GM23338 (cell line): ENCODE data around the gene UIMC1. TPM values are rescaled to one million over a fixed set of nuclear protein-coding genes. Genes with fewer than 3 reads are reported as not detected.

Experiments used
- ATAC-seq: fragments of 200-7000 bp; cut with Tn5 transposase; 3 replicates; pipeline ENCODE4 v1.9.1; 2020
- DNase-seq: peaks from one replicate; pipeline ENCODE4 v3.0.0-alpha.2; 2015; ENCODE audit warnings: low spot score
- H2AFZ ChIP-seq: fragments of 200-600 bp; sonication (generic); 2 replicates; pipeline ENCODE4 v1.8.0; 2016; ENCODE audit warnings: antibody characterized with exemption, mild to moderate bottlenecking, moderate library complexity
- H3F3A ChIP-seq: fragments of 200-600 bp; sonication (generic); replicated peaks from 2 replicates; pipeline ENCODE4 v1.8.0; 2017; ENCODE audit warnings: antibody characterized with exemption, mixed run types, low read depth
- H3K27ac ChIP-seq: fragments of 200-600 bp; sonication (generic); 2 replicates; pipeline ENCODE4 v1.6.1; 2016; ENCODE audit warnings: low read depth
- H3K27me3 ChIP-seq: fragments of 200-600 bp; sonication (generic); 2 replicates; pipeline ENCODE4 v1.8.0; 2016; ENCODE audit warnings: mild to moderate bottlenecking, mixed run types, moderate library complexity; ENCODE audit not compliant: insufficient read depth
- H3K36me3 ChIP-seq: fragments of 200-600 bp; sonication (generic); 2 replicates; pipeline ENCODE4 v1.8.0; 2016; ENCODE audit warnings: mild to moderate bottlenecking; ENCODE audit not compliant: insufficient read depth
- H3K4me1 ChIP-seq: fragments of 200-600 bp; sonication (generic); 2 replicates; pipeline ENCODE4 v1.8.0; 2016; ENCODE audit warnings: mild to moderate bottlenecking, moderate library complexity; ENCODE audit not compliant: insufficient read depth
- H3K4me2 ChIP-seq: fragments of 200-600 bp; sonication (generic); 2 replicates; pipeline ENCODE4 v1.7.1; 2017; ENCODE audit warnings: mixed run types
- H3K4me3 ChIP-seq: fragments of 200-600 bp; sonication (generic); 2 replicates; pipeline ENCODE4 v1.6.1; 2016; ENCODE audit warnings: mixed run types
- H3K79me2 ChIP-seq: fragments of 200-600 bp; sonication (generic); replicated peaks from 2 replicates; pipeline ENCODE4 v1.8.0; 2017; ENCODE audit warnings: mild to moderate bottlenecking; ENCODE audit not compliant: insufficient read depth
- H3K9me2 ChIP-seq: fragments of 200-600 bp; sonication (generic); 2 replicates; pipeline ENCODE4 v1.8.0; 2017; ENCODE audit not compliant: insufficient read depth
- H4K20me1 ChIP-seq: fragments of 200-600 bp; sonication (generic); replicated peaks from 2 replicates; pipeline ENCODE4 v1.8.0; 2017; ENCODE audit warnings: mild to moderate bottlenecking; ENCODE audit not compliant: insufficient read depth
- H3K27ac Mint-ChIP-seq: 2 replicates; pipeline ENCODE4 v1.8.0; 2020; ENCODE audit warnings: inconsistent platforms, mild to moderate bottlenecking, moderate library complexity, mixed read lengths
- H3K27me3 Mint-ChIP-seq: 3 replicates; pipeline ENCODE4 v1.8.0; 2022; ENCODE audit warnings: low read depth, mild to moderate bottlenecking, moderate library complexity, mixed read lengths, inconsistent platforms; ENCODE audit not compliant: insufficient read depth, poor library complexity
- H3K36me3 Mint-ChIP-seq: 3 replicates; pipeline ENCODE4 v1.8.0; 2021; ENCODE audit warnings: low read depth, mild to moderate bottlenecking, inconsistent platforms, moderate library complexity, mixed read lengths
- H3K4me1 Mint-ChIP-seq: 3 replicates; pipeline ENCODE4 v1.8.0; 2020; ENCODE audit warnings: mild to moderate bottlenecking, inconsistent platforms, mixed read lengths
- H3K4me3 Mint-ChIP-seq: 3 replicates; pipeline ENCODE4 v1.8.0; 2021; ENCODE audit warnings: moderate library complexity, mild to moderate bottlenecking, inconsistent platforms, mixed read lengths
- H3K9me3 Mint-ChIP-seq: 3 replicates; pipeline ENCODE4 v1.8.0; 2020; ENCODE audit warnings: moderate library complexity, mild to moderate bottlenecking, inconsistent platforms, mixed read lengths
- CREB1 ChIP-seq: fragments of 250-450 bp; sonication (Bioruptor Pico); IDR thresholded peaks from 2 replicates; pipeline ENCODE4 v1.5.0; 2020; ENCODE audit warnings: low read depth, mild to moderate bottlenecking, moderate library complexity
- EZH2 ChIP-seq: fragments of 200-600 bp; sonication (generic); IDR thresholded peaks from one replicate; pipeline ENCODE4 v1.8.0; 2017; ENCODE audit warnings: antibody characterized with exemption, mild to moderate bottlenecking, low read depth; ENCODE audit not compliant: unreplicated experiment
- EZH2phosphoT487 ChIP-seq: fragments of 200-600 bp; sonication (generic); IDR thresholded peaks from one replicate; pipeline ENCODE4 v1.8.1; 2018; ENCODE audit warnings: antibody characterized with exemption; ENCODE audit not compliant: unreplicated experiment
- JUNB ChIP-seq: IDR thresholded peaks from one replicate; pipeline ENCODE4 v1.6.1; 2016; ENCODE audit warnings: antibody characterized with exemption; ENCODE audit not compliant: unreplicated experiment
- NANOG ChIP-seq: IDR thresholded peaks from 2 replicates; pipeline ENCODE4 v1.6.1; 2016; ENCODE audit warnings: antibody characterized with exemption, borderline replicate concordance
- ZNF114 ChIP-seq: fragments of 250-450 bp; sonication (Bioruptor Pico); IDR thresholded peaks from 2 replicates; pipeline ENCODE4 v1.5.0; 2020; ENCODE audit warnings: mild to moderate bottlenecking, moderate library complexity
- ZNF331 ChIP-seq: fragments of 250-450 bp; sonication (Bioruptor Pico); IDR thresholded peaks from 2 replicates; pipeline ENCODE4 v1.5.0; 2020; ENCODE audit warnings: low read depth, mild to moderate bottlenecking, moderate library complexity
- polyA plus RNA-seq: library from polyadenylated mRNA; unstranded; fragments of >200 nt; fragmentation: Nextera tagmentation; extraction: Ambion mirVana; gene quantifications from 2 replicates; pipeline ENCODE4 v1.2.1, GENCODE V29; 2016
- total RNA-seq: library from RNA; depleted of rRNA; stranded (reverse); fragments of >200 nt; shearing (Covaris generic); gene quantifications from 2 replicates; pipeline ENCODE4 v1.2.3, GENCODE V29; 2014
- TF ChIP-seq, protein P1 (sequence below): IDR thresholded peaks from one replicate; pipeline ENCODE4 v1.6.1; 2018; ENCODE audit warnings: antibody characterized with exemption; ENCODE audit not compliant: unreplicated experiment
- TF ChIP-seq, protein P2 (sequence below): IDR thresholded peaks from 2 replicates; pipeline ENCODE4 v1.6.1; 2016; ENCODE audit warnings: antibody characterized with exemption
- TF ChIP-seq, protein P3 (sequence below), 2 experiments: fragments of 200-600 bp in 1 of 2; sonication (generic) in 1 of 2; conservative IDR thresholded peaks; 2 replicates each; pipeline versions ENCODE4 v1.5.1 to v1.6.1; 2016 to 2017; ENCODE audit warnings: antibody characterized with exemption in 2 of 2, low read depth in 2 of 2, mild to moderate bottlenecking in 2 of 2, moderate library complexity in 1 of 2

Gene UIMC1
- total and polyA plus RNA-seq, 2 experiments from 2014 or later, result 36.4 to 40.1 TPM

DNA sequence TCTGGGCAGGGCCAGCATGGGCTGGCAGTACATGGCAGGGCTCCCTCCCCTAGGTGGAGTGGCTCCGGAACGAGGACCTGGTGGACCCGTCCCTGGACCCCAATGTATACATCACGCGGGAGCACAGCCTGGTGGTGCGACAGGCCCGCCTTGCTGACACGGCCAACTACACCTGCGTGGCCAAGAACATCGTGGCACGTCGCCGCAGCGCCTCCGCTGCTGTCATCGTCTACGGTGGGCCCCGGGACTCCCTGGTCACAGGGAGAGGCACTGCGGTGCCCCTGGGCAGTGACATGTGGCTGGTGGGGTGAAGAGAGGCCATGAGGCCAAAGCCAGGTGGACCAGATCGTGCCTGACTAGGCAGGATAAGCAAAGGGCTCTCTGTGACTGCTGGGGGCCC lies 137.8 kb downstream of the UIMC1 start (continued):
- TF ChIP-seq, protein P1, sequence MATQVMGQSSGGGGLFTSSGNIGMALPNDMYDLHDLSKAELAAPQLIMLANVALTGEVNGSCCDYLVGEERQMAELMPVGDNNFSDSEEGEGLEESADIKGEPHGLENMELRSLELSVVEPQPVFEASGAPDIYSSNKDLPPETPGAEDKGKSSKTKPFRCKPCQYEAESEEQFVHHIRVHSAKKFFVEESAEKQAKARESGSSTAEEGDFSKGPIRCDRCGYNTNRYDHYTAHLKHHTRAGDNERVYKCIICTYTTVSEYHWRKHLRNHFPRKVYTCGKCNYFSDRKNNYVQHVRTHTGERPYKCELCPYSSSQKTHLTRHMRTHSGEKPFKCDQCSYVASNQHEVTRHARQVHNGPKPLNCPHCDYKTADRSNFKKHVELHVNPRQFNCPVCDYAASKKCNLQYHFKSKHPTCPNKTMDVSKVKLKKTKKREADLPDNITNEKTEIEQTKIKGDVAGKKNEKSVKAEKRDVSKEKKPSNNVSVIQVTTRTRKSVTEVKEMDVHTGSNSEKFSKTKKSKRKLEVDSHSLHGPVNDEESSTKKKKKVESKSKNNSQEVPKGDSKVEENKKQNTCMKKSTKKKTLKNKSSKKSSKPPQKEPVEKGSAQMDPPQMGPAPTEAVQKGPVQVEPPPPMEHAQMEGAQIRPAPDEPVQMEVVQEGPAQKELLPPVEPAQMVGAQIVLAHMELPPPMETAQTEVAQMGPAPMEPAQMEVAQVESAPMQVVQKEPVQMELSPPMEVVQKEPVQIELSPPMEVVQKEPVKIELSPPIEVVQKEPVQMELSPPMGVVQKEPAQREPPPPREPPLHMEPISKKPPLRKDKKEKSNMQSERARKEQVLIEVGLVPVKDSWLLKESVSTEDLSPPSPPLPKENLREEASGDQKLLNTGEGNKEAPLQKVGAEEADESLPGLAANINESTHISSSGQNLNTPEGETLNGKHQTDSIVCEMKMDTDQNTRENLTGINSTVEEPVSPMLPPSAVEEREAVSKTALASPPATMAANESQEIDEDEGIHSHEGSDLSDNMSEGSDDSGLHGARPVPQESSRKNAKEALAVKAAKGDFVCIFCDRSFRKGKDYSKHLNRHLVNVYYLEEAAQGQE, result no peak
- TF ChIP-seq ZNF114 (no peak), CREB1 (CRISPR knock-in tag) (no peak), NANOG (no peak), EZH2phosphoT487 (no peak), EZH2 (no peak)
- TF ChIP-seq, protein P2, sequence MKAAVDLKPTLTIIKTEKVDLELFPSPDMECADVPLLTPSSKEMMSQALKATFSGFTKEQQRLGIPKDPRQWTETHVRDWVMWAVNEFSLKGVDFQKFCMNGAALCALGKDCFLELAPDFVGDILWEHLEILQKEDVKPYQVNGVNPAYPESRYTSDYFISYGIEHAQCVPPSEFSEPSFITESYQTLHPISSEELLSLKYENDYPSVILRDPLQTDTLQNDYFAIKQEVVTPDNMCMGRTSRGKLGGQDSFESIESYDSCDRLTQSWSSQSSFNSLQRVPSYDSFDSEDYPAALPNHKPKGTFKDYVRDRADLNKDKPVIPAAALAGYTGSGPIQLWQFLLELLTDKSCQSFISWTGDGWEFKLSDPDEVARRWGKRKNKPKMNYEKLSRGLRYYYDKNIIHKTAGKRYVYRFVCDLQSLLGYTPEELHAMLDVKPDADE, result no peak
- TF ChIP-seq, protein P3, sequence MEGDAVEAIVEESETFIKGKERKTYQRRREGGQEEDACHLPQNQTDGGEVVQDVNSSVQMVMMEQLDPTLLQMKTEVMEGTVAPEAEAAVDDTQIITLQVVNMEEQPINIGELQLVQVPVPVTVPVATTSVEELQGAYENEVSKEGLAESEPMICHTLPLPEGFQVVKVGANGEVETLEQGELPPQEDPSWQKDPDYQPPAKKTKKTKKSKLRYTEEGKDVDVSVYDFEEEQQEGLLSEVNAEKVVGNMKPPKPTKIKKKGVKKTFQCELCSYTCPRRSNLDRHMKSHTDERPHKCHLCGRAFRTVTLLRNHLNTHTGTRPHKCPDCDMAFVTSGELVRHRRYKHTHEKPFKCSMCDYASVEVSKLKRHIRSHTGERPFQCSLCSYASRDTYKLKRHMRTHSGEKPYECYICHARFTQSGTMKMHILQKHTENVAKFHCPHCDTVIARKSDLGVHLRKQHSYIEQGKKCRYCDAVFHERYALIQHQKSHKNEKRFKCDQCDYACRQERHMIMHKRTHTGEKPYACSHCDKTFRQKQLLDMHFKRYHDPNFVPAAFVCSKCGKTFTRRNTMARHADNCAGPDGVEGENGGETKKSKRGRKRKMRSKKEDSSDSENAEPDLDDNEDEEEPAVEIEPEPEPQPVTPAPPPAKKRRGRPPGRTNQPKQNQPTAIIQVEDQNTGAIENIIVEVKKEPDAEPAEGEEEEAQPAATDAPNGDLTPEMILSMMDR (conservative IDR thresholded peaks at IDR 0.05; ENCODE audit: low read depth in 2 of 2), result no peak

DNA sequence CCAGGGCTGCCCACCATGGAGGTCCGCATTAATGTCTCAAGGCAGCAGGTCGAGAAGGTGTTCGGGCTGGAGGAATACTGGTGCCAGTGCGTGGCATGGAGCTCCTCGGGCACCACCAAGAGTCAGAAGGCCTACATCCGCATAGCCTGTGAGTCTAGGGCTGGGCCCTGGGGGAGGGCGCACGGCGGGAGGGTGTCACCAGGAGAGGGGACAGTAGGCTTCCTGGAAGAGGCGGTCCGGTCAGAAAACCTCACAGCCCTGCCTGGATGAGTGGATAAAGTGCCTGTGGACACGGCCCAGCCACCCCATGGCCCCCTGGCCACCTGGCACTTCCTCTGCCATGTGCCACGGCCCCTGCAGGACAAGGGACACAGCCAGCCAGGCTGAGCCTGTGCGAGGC lies 138.5 kb downstream of the UIMC1 start:
- H3K27ac ChIP-seq, result no peak overlapping the region
- H3K9me2 ChIP-seq, result no peaks in the 10 kb centered on the region
- no peaks in the 10 kb centered on the region for H4K20me1 ChIP-seq
- no peak overlapping the region for H3K4me2 ChIP-seq
- peaks cover 17% of the 10 kb centered on the region for H3K27me3 Mint-ChIP-seq
- H3K4me3 ChIP-seq, result no peak overlapping the region
- no peak overlapping the region for H2AFZ ChIP-seq
- H3K36me3 ChIP-seq, result no peaks in the 10 kb centered on the region
- peaks cover 36% of the 10 kb centered on the region for H3K4me1 Mint-ChIP-seq
- no peaks in the 10 kb centered on the region for H3K36me3 Mint-ChIP-seq
- ATAC-seq, result no peak
- H3K27me3 ChIP-seq, result no peaks in the 10 kb centered on the region
- peaks cover 11% of the 10 kb centered on the region; the same call in 1 of the 2 replicates for H3K4me1 ChIP-seq
- no peak overlapping the region for H3K27ac Mint-ChIP-seq
- H3K4me3 Mint-ChIP-seq, result no peak overlapping the region
- no peaks in the 10 kb centered on the region for H3F3A ChIP-seq
- H3K79me2 ChIP-seq, result no peaks in the 10 kb centered on the region
- H3K9me3 Mint-ChIP-seq, result no peaks in the 10 kb centered on the region
- no peak for DNase-seq
- TF ChIP-seq, protein P3 (conservative IDR thresholded peaks at IDR 0.05; ENCODE audit: low read depth in 2 of 2), result no peak
- TF ChIP-seq EZH2phosphoT487 (no peak), ZNF114 (no peak), ZNF331 (no peak), JUNB (no peak)
